Esophagus muscularis mucosa (tissue), 4 donors: ENCODE measurements around the gene NCOA1. TPM values are rescaled to one million over a fixed set of nuclear protein-coding genes. Genes with fewer than 3 reads are reported as not detected.

Experiments
- DNase-seq: peaks from one replicate; pipeline ENCODE4 v3.0.0-alpha.2; 2017; ENCODE audit errors: extremely low spot score
- H3K27ac ChIP-seq, 4 donors: fragments of 200-600 bp; sonication (generic); replicated peaks in 1 of 4; 1 replicate in 3 of 4; 2 replicates in 1 of 4; pipeline ENCODE4 v1.5.1; 2016 to 2019; ENCODE audit warnings: mild to moderate bottlenecking in 1 of 4
- H3K27me3 ChIP-seq, 4 donors: fragments of 200-600 bp; sonication (generic); one replicate each; pipeline versions ENCODE4 v1.5.1 to v1.6.0; 2016 to 2019
- H3K36me3 ChIP-seq, 4 donors: fragments of 200-600 bp; sonication (generic); one replicate each; pipeline ENCODE4 v1.5.1; 2016 to 2019
- H3K4me1 ChIP-seq, 4 donors: fragments of 200-600 bp; sonication (generic); one replicate each; pipeline ENCODE4 v1.5.1; 2016 to 2019
- H3K4me3 ChIP-seq, 4 donors: fragments of 200-600 bp; sonication (generic); 1 replicate in 2 of 4; 2 replicates in 2 of 4; pipeline ENCODE4 v1.5.1; 2016 to 2019; ENCODE audit warnings: mild to moderate bottlenecking in 4 of 4, moderate library complexity in 1 of 4
- H3K9me3 ChIP-seq, 4 donors: fragments of 200-600 bp; sonication (generic); 1 replicate in 3 of 4; 2 replicates in 1 of 4; pipeline ENCODE4 v1.5.1; 2016 to 2019
- CTCF ChIP-seq, 3 experiments: fragments of 200-600 bp in 2 of 3; fragments of 450-650 bp in 1 of 3; sonication (generic) in 2 of 3; IDR thresholded peaks; one replicate each; pipeline ENCODE4 v1.5.1; 2017 to 2019; ENCODE audit warnings: antibody characterized with exemption in 3 of 3, mild to moderate bottlenecking in 2 of 3, moderate library complexity in 1 of 3
- EP300 ChIP-seq: sonication (generic); formaldehyde crosslinking; IDR thresholded peaks from one replicate; pipeline ENCODE4 v1.6.1; 2017; ENCODE audit warnings: antibody characterized with exemption
- POLR2A ChIP-seq: fragments of 450-650 bp; IDR thresholded peaks from one replicate; pipeline ENCODE4 v1.6.1; 2017; ENCODE audit warnings: antibody characterized with exemption, moderate library complexity, mild to moderate bottlenecking, low read depth
- POLR2AphosphoS5 ChIP-seq, 2 donors: sonication (generic); formaldehyde crosslinking; IDR thresholded peaks; one replicate each; pipeline ENCODE4 v1.6.1; 2017; ENCODE audit warnings: antibody characterized with exemption in 2 of 2
- WGBS: methylation state at CpG from one replicate; pipeline ENCODE4 v1.1.5; 2018; 5-methylcytosine and 5-hydroxymethylcytosine counted together
- intact Hi-C: fragments of 100-400 bp; cut with DNase I; formaldehyde crosslinking; loops from one replicate; pipeline ENCODE4 v1.15.1; 2023
- total RNA-seq, 4 donors: library from RNA; depleted of rRNA; stranded (reverse); fragments of >200 nt; gene quantifications; one replicate each; pipeline versions ENCODE4 v1.1.0 to v1.2.1, GENCODE V29; 2016

NCOA1 gene
- total RNA-seq, 4 donors from 2014 or later, result 43.9 to 49.4 (median 47.3) TPM

DNA sequence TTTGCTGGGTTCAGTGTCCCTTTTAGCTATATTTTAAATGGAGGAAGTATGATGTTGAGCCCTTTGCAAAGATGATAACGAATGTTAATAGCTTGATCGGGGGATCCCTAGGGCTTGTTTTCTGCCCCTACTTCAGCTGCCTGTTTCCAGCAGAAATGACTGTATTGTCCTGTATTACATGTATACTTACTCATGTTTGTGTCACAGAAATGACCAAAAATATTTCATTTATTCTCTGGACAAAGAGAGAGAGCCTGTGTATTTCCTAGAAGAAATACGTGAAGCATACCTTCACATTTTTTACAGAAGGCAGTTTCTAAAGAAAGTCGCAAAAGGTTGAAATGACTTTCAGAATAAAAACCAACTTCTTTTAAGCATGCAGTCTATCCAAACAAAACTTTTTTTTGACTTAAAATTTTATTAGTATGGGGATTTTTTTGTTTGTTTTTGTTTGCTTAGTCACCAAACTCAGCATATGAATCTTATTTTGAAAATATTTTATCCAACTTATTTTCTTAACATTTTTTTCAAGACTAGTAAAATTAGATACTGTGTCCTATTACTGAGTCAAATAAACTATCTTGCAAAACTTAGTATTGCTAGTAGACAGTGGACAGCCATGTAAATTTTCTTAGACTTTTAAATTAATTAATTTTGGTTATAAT lies 233.2 kb downstream of the NCOA1 start:
- no peak overlapping the region for H3K27ac ChIP-seq
- 81% methylated on average over 4 of the region's 4 CpGs for WGBS
- no peaks in the 10 kb centered on the region for H3K27me3 ChIP-seq
- intact Hi-C loops, result no loop called here
- H3K4me3 ChIP-seq, result no peak overlapping the region
- DNase-seq, result no peak
- TF ChIP-seq CTCF (IDR thresholded peaks at IDR 0.05), result no peak
- TF ChIP-seq EP300, result no peak
- no peak for TF ChIP-seq POLR2A
- no peak for TF ChIP-seq POLR2AphosphoS5 (IDR thresholded peaks at IDR 0.05)
- H3K36me3 ChIP-seq, result peaks cover 7 to 25% (median 13%) of the 10 kb centered on the region in 4 donors
- H3K9me3 ChIP-seq, result no peaks in the 10 kb centered on the region
- H3K4me1 ChIP-seq, result peaks cover 12 to 23% (median 22%) of the 10 kb centered on the region in 4 donors

DNA sequence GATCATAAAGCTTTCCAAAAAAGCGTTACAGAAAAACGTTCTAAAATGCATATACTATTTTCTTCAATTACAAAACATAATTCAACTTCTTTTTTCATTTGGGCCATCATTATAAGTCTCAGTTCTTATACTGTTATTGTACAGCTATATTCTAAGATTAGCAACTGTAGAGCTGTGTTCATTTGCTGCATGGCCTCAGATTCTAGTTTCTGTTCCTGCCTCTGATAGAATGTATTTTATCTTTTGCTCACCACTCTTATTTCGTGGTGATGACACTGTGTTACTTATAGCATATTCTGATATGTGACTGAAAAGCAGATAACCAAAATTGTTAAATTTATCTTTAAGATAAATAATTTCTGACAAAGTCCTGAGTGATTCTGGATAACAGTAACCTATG lies 234.9 kb downstream of the NCOA1 start:
- peaks cover 14 to 38% (median 23%) of the 10 kb centered on the region in 4 donors for H3K36me3 ChIP-seq
- intact Hi-C loops, result no loop called here
- TF ChIP-seq POLR2A (no peak), EP300 (no peak), CTCF (IDR thresholded peaks at IDR 0.05) (no peak), POLR2AphosphoS5 (IDR thresholded peaks at IDR 0.05) (no peak)
- WGBS, result 83% methylated on average over 3 of the region's 3 CpGs
- H3K27ac ChIP-seq, result no peak overlapping the region
- H3K4me1 ChIP-seq, result peaks cover 12 to 19% (median 17%) of the 10 kb centered on the region in 4 donors
- no peak overlapping the region for H3K4me3 ChIP-seq
- H3K27me3 ChIP-seq, result no peaks in the 10 kb centered on the region
- no peaks in the 10 kb centered on the region for H3K9me3 ChIP-seq
- DNase-seq, result no peak

DNA sequence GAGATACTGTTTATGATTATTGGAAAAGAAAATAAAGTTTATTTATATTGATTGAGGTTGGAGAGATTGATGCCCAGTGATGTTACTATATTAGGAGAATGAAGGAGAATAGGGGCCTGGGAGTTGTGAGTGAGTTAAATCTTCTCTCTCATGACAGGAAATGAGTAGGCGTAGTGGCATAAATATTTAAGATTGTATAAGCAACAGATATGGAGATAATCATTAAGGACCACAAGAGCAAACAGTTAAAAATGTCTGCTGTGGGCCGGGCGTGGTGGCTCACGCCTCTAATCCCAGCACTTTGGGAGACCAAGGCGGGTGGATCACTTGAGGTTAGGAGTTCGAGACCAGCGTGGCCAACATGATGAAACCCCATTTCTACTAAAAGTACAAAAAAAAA lies 239.4 kb downstream of the NCOA1 start:
- intact Hi-C loops, result no loop called here
- H3K36me3 ChIP-seq, result peaks cover 14 to 46% (median 27%) of the 10 kb centered on the region in 4 donors
- TF ChIP-seq EP300, result no peak
- TF ChIP-seq POLR2A, result no peak
- TF ChIP-seq POLR2AphosphoS5 (IDR thresholded peaks at IDR 0.05), result no peak
- no peak for TF ChIP-seq CTCF (IDR thresholded peaks at IDR 0.05)
- H3K4me3 ChIP-seq, result no peak overlapping the region
- H3K9me3 ChIP-seq, result no peaks in the 10 kb centered on the region
- no peak for DNase-seq
- H3K27me3 ChIP-seq, result no peaks in the 10 kb centered on the region
- H3K4me1 ChIP-seq, result no peaks in the 10 kb centered on the region
- no peak overlapping the region for H3K27ac ChIP-seq
- 97% methylated on average over 7 of the region's 7 CpGs for WGBS

- H3K27ac ChIP-seq, result no peak overlapping the region
- intact Hi-C loops, result no loop called here
- H3K36me3 ChIP-seq, result peaks cover 14 to 46% (median 27%) of the 10 kb centered on the region in 4 donors
- H3K4me1 ChIP-seq, result no peaks in the 10 kb centered on the region
- H3K27me3 ChIP-seq, result no peaks in the 10 kb centered on the region
- TF ChIP-seq CTCF (IDR thresholded peaks at IDR 0.05) (no peak), EP300 (no peak), POLR2AphosphoS5 (IDR thresholded peaks at IDR 0.05) (no peak), POLR2A (no peak)
- DNase-seq, result no peak
- no peak overlapping the region for H3K4me3 ChIP-seq
- H3K9me3 ChIP-seq, result no peaks in the 10 kb centered on the region
These were observed 240.0 kb downstream of the NCOA1 start for GRCh38 chr2:24731040-24731439.

- TF ChIP-seq POLR2A (no peak), EP300 (no peak), CTCF (IDR thresholded peaks at IDR 0.05) (no peak), POLR2AphosphoS5 (IDR thresholded peaks at IDR 0.05) (no peak)
- WGBS, result 94% methylated on average over 1 of the region's 1 CpG
- H3K36me3 ChIP-seq, result peaks cover 11 to 38% (median 26%) of the 10 kb centered on the region in 4 donors
- H3K9me3 ChIP-seq, result no peaks in the 10 kb centered on the region
- H3K4me3 ChIP-seq, result no peak overlapping the region
- H3K27ac ChIP-seq, result no peak overlapping the region
- intact Hi-C loops, result no loop called here
- no peak for DNase-seq
- no peaks in the 10 kb centered on the region for H3K27me3 ChIP-seq
- H3K4me1 ChIP-seq, result peaks cover 0 to 6% (median 0%) of the 10 kb centered on the region in 4 donors
These were observed 240.9 kb downstream of the NCOA1 start for GRCh38 chr2:24731923-24732322.
